Natural killer cell (primary cell): ENCODE data around the gene UAP1L1. TPM values are rescaled to one million over a fixed set of nuclear protein-coding genes. Genes with fewer than 3 reads are reported as not detected.
"Not testable (repeated sequence)": the region's sequence is repeated elsewhere in the genome, so short reads cannot be mapped to it uniquely, and the experiment has no call there.

Source experiments
- ATAC-seq, 3 donors: fragments of 150-1000 bp in 2 of 3; fragments of 200-7000 bp in 1 of 3; cut with Tn5 transposase; 1 replicate in 1 of 3; 2 replicates in 2 of 3; pipeline ENCODE4 v1.10.0; 2021; ENCODE audit warnings: mild to moderate bottlenecking in 2 of 3, moderate library complexity in 2 of 3
- DNase-seq, 2 donors: peaks; one replicate each; pipeline versions ENCODE4 v3.0.0 to v3.0.0-alpha.2; 2013 to 2021; ENCODE audit warnings: mixed read lengths in 1 of 2
- H3K27ac ChIP-seq: one replicate; pipeline ENCODE4 v1.5.1; 2013; ENCODE audit warnings: mild to moderate bottlenecking, low read length
- H3K27me3 ChIP-seq: one replicate; pipeline ENCODE4 v1.6.1; 2013; ENCODE audit warnings: low read length; ENCODE audit not compliant: control insufficient read depth, insufficient read depth
- H3K36me3 ChIP-seq: one replicate; pipeline ENCODE4 v1.6.1; 2013; ENCODE audit warnings: low read length; ENCODE audit not compliant: control insufficient read depth, insufficient read depth
- H3K4me1 ChIP-seq: one replicate; pipeline ENCODE4 v1.6.1; 2013; ENCODE audit warnings: low read length; ENCODE audit not compliant: control insufficient read depth, insufficient read depth
- H3K4me3 ChIP-seq: one replicate; pipeline ENCODE4 v1.5.1; 2013; ENCODE audit warnings: low read length
- H3K9me3 ChIP-seq: one replicate; pipeline ENCODE4 v1.6.1; 2013; ENCODE audit warnings: low read length; ENCODE audit not compliant: control insufficient read depth, insufficient read depth
- H3K27ac Mint-ChIP-seq, 2 donors: one replicate each; pipeline ENCODE4 v1.8.0; 2022; ENCODE audit warnings: mild to moderate bottlenecking in 2 of 2, mixed read lengths in 2 of 2, moderate library complexity in 1 of 2
- H3K27me3 Mint-ChIP-seq, 2 donors: one replicate each; pipeline ENCODE4 v1.8.0; 2022; ENCODE audit warnings: low read depth in 2 of 2, mixed read lengths in 2 of 2
- H3K36me3 Mint-ChIP-seq: one replicate; pipeline ENCODE4 v1.8.0; 2022; ENCODE audit warnings: mixed read lengths
- H3K4me1 Mint-ChIP-seq, 2 donors: one replicate each; pipeline ENCODE4 v1.8.0; 2022; ENCODE audit warnings: mixed read lengths in 2 of 2
- H3K4me3 Mint-ChIP-seq: one replicate; pipeline ENCODE4 v1.8.0; 2022; ENCODE audit warnings: mild to moderate bottlenecking, moderate library complexity, mixed read lengths
- H3K9me3 Mint-ChIP-seq, 2 donors: one replicate each; pipeline ENCODE4 v1.8.0; 2022; ENCODE audit warnings: mixed read lengths in 2 of 2
- WGBS: methylation state at CpG from one replicate; pipeline ENCODE4 v1.1.7; 2013; ENCODE audit warnings: missing lambda C conversion rate; ENCODE audit not compliant: insufficient coverage; 5-methylcytosine and 5-hydroxymethylcytosine counted together
- intact Hi-C: fragments of 100-400 bp; cut with micrococcal nuclease; formaldehyde crosslinking; loops from one replicate; pipeline ENCODE4 v1.14.2; 2022
- total RNA-seq, 4 donors: library from RNA; stranded (reverse); fragments of 120-200 nt in 1 of 4; gene quantifications; one replicate each; pipeline versions ENCODE4 v1.2.3 to v1.2.4, GENCODE V29; 2013 to 2022
- TF ChIP-seq, protein P1 (sequence below): fragments of 200-600 bp; IDR thresholded peaks from one replicate; pipeline ENCODE4 v1.8.0; 2022; ENCODE audit warnings: antibody characterized with exemption

Gene UAP1L1
- total RNA-seq, 3 donors from 2014 or later (not counting 1 experiment from before 2014, with no cell fraction given): 10.5 to 25.8 (median 19.3) TPM

DNA sequence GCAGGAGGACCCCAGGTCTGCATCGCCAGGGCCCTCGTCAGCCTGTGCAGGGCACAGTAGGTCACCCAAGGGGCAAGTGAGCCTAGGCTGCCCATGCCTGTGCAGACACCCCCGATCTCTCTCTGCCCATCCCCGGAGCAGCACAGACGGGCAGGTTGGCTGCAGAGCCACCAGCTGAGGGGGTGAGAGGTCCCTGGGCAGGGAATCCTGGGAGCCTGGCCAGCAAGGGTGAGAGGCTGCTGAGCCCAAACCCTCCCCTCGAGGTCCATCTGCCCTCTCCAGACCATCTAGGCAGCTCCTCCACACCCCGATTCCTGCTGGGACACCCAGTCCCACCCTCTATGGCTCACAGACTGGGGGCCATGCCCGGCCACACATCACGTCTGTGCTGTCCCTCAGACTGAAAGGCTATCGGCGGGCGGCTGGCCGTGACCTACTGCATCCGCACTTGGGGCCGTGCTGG is 40.0 kb downstream of the UAP1L1 start:
- TF ChIP-seq, protein P1, sequence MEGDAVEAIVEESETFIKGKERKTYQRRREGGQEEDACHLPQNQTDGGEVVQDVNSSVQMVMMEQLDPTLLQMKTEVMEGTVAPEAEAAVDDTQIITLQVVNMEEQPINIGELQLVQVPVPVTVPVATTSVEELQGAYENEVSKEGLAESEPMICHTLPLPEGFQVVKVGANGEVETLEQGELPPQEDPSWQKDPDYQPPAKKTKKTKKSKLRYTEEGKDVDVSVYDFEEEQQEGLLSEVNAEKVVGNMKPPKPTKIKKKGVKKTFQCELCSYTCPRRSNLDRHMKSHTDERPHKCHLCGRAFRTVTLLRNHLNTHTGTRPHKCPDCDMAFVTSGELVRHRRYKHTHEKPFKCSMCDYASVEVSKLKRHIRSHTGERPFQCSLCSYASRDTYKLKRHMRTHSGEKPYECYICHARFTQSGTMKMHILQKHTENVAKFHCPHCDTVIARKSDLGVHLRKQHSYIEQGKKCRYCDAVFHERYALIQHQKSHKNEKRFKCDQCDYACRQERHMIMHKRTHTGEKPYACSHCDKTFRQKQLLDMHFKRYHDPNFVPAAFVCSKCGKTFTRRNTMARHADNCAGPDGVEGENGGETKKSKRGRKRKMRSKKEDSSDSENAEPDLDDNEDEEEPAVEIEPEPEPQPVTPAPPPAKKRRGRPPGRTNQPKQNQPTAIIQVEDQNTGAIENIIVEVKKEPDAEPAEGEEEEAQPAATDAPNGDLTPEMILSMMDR: no peak
- H3K4me1 ChIP-seq: peaks cover 18% of the 10 kb centered on the region
- Mint-ChIP-seq H3K4me3 (no peak overlapping the region), H3K27ac (no peak overlapping the region), H3K27me3 (no peaks in the 10 kb centered on the region), H3K4me1 (peaks cover 0 to 4% of the 10 kb centered on the region in 2 donors), H3K9me3 (no peaks in the 10 kb centered on the region), H3K36me3 (no peaks in the 10 kb centered on the region)
- H3K27me3 ChIP-seq: no peaks in the 10 kb centered on the region
- H3K36me3 ChIP-seq: peaks cover 2% of the 10 kb centered on the region
- H3K27ac ChIP-seq: no peak overlapping the region
- intact Hi-C loops: loop anchor here (5.0 kb wide), 1 partner anchor 110 kb away; the partner anchor contains the start of genes CYSRT1 and RNF224
- H3K9me3 ChIP-seq: no peaks in the 10 kb centered on the region
- DNase-seq (no peak), ATAC-seq (no peak)
- no peak overlapping the region for H3K4me3 ChIP-seq
- 89% methylated on average over 15 of the region's 15 CpGs for WGBS

DNA sequence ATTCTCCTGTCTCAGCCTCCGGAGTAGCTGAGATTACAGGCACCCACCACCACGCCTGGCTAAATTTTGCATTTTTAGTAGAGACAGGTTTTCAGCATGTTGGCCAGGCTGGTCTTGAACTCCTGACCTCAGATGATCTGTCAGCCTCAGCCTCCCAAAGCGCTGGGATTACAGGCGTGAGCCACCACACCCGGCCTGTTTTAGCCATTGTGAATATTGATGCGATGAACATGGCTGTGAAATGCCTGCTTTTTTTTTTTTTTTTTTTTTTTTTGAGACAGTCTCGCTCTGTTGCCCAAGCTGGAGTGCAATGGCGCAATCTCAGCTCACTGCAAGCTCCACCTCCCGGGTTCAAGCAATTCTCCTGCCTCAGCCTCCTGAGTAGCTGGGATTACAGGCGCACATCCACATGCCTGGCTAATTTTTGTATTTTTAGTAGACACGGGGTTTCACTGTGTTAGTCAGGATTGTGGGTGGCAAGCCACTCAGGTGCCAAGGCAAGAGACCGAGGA is 40.8 kb downstream of the UAP1L1 start:
- DNase-seq, H3K27ac Mint-ChIP-seq, ATAC-seq, H3K27ac ChIP-seq, H3K27me3 Mint-ChIP-seq, H3K9me3 ChIP-seq, H3K9me3 Mint-ChIP-seq, H3K36me3 ChIP-seq, H3K27me3 ChIP-seq, H3K4me3 Mint-ChIP-seq, H3K4me3 ChIP-seq, H3K36me3 Mint-ChIP-seq, H3K4me1 Mint-ChIP-seq: not testable (repeated sequence)
- peaks cover 13% of the 10 kb centered on the region for H3K4me1 ChIP-seq
- intact Hi-C loops: loop anchor here (5.0 kb wide), 1 partner anchor 109 kb away; the partner anchor contains the start of genes CYSRT1 and RNF224
- 89% methylated on average over 10 of the region's 12 CpGs for WGBS

DNA sequence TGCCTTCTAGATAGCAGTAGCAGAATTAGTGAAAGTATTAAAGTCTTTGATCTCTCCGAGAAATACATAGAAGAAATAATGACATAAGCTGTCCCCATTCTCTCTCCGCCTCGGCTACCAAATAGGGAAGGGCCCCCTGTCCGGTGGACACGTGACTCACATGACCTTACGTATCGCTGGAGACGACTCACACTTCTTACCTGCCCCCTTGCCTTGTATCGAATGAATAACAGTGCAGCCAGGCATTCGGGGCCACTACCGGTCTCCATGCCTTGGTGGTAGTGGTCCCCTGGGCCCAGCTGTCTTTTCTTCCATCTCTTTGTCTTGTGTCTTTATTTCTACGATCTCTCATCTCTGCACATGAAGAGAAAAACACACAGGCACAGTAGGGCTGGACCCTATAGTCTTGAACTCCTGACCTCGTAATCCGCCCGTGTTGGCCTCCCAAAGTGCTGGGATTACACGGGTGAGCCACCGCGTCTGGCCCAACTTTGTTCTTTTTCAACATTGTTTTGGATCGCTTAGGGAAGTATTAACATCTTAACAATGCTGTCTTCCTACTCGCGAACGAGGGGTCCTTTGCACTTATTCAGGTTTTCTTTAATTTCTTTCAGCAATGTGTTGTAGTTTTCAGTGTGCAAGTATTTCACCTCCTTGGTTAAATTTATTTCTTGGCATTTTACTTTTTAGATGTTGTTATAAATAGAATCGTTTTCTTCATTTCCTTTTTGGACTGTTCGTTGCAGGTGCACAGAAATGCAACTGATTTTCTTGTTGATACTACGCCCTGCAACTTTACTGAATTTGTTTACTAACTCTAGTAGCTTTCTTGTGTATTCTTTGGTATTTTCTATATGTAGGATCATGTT is 44.8 kb downstream of the UAP1L1 start:
- H3K9me3 Mint-ChIP-seq, H3K27ac Mint-ChIP-seq, ATAC-seq, H3K27me3 Mint-ChIP-seq, H3K36me3 Mint-ChIP-seq, H3K9me3 ChIP-seq, intact Hi-C loops, H3K36me3 ChIP-seq, H3K27me3 ChIP-seq, DNase-seq, H3K27ac ChIP-seq, H3K4me1 ChIP-seq, H3K4me3 ChIP-seq: not testable (repeated sequence)
- Mint-ChIP-seq H3K4me1 (peaks cover 6 to 11% of the 10 kb centered on the region in 2 donors), H3K4me3 (peak overlapping the region; percentile 10)
- 69% methylated on average over 11 of the region's 25 CpGs for WGBS

DNA sequence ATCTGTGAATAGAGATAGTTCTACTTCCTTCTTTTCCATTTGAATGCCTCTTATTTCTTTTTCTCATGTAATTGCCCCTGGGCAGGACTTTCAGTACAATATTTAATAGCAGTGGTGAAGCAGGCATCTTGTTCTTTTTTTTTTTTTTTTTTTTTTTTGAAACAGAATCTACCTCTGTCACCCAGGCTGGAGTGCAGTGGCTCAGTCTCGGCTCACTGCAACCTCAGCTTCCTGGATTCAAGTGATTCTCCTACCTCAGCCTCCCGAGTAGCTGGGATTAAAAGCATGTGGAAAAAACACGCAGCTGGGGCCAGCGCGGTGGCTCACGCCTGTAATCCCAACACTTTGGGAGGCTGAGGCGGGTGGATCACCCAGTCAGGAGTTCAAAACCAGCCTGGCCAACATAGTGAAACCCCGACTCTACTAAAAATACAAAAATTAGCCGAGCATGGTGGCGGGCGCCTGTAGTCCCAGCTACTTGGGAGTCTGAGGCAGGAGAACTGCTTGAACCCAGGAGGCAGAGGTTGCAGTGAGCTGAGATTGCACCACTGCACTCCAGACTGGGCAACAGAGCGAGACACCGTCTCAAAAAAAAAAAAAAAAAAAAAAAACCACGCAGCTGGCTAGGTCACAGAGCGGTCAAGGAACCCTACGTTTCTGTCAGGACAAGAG is 45.6 kb downstream of the UAP1L1 start:
- DNase-seq, H3K36me3 ChIP-seq, H3K27me3 ChIP-seq, H3K27ac ChIP-seq, ATAC-seq, H3K4me3 ChIP-seq, H3K27ac Mint-ChIP-seq, H3K4me3 Mint-ChIP-seq, H3K36me3 Mint-ChIP-seq, H3K9me3 Mint-ChIP-seq, intact Hi-C loops, H3K27me3 Mint-ChIP-seq, H3K9me3 ChIP-seq: not testable (repeated sequence)
- peaks cover 12 to 18% of the 10 kb centered on the region in 2 donors for H3K4me1 Mint-ChIP-seq
- 75% methylated on average over 16 of the region's 16 CpGs for WGBS
- H3K4me1 ChIP-seq: peaks cover 16% of the 10 kb centered on the region
